ENCODE results near the gene SPNS2.

- TF ChIP-seq SPI1 (IDR thresholded peaks at IDR 0.05; ENCODE audit: borderline replicate concordance, insufficient read depth, low read depth, low read length) = no peak
- TF ChIP-seq SP1 (IDR thresholded peaks at IDR 0.05; ENCODE audit: low read depth, low read length) = no peak
- TF ChIP-seq ZSCAN29 (IDR thresholded peaks at IDR 0.05) = no peak
- TF ChIP-seq HDGF (IDR thresholded peaks at IDR 0.05) = no peak
These were observed 78.1 kb downstream of the SPNS2 start for GRCh38 chr17:4576729-4577322.
